Right lobe of liver (tissue), 4 donors: ENCODE measurements around the gene GDPGP1.

Experiments
- CTCF ChIP-seq, 4 donors: fragments of 200-600 bp in 3 of 4; fragments of 450-650 bp in 1 of 4; IDR thresholded peaks; one replicate each; pipeline versions ENCODE4 v1.5.1 to v1.8.0; 2016 to 2022; ENCODE audit warnings: antibody characterized with exemption in 4 of 4, mild to moderate bottlenecking in 2 of 4
- POLR2A ChIP-seq: fragments of 450-650 bp; IDR thresholded peaks from one replicate; pipeline ENCODE4 v1.6.1; 2017; ENCODE audit warnings: antibody characterized with exemption, mild to moderate bottlenecking
- donor health status: DM: no; HTN: no; CAD: no.
- donor health status: DM: no; HTN: no; CAD: no.
- donor health status: DM: no; HTN: yes; CAD: no.

- TF ChIP-seq CTCF (IDR thresholded peaks at IDR 0.05) (no peak), POLR2A (no peak)
These were observed 23.4 kb upstream of the GDPGP1 start for GRCh38 chr15:90210593-90210992.
